SW480 (cell line): ENCODE results near the gene LRRFIP2.

ENCODE experiments used
- DNase-seq: peaks from one replicate; pipeline ENCODE4 v3.0.0-alpha.2; 2016; ENCODE audit warnings: low spot score

The LRRFIP2 gene

DNA sequence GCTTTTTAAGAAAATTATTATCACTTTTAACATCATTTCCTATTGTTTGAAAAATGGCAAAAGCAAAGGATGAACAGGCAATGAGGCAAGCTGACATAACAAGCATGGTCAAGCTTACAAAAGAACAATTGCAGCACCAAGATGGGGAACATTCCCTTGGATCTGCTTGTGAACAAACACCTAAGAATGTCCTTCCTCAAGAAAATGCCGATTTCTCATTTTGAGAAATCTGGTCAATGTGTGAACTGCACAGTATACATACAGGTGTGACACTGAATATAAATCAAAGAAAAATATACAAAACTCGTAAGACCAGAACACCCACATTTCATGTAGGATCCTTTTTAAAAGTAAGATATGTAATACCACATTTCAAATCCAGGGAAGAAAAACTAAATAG, 58.9 kb downstream of the LRRFIP2 start:
- DNase-seq: no peak

DNA sequence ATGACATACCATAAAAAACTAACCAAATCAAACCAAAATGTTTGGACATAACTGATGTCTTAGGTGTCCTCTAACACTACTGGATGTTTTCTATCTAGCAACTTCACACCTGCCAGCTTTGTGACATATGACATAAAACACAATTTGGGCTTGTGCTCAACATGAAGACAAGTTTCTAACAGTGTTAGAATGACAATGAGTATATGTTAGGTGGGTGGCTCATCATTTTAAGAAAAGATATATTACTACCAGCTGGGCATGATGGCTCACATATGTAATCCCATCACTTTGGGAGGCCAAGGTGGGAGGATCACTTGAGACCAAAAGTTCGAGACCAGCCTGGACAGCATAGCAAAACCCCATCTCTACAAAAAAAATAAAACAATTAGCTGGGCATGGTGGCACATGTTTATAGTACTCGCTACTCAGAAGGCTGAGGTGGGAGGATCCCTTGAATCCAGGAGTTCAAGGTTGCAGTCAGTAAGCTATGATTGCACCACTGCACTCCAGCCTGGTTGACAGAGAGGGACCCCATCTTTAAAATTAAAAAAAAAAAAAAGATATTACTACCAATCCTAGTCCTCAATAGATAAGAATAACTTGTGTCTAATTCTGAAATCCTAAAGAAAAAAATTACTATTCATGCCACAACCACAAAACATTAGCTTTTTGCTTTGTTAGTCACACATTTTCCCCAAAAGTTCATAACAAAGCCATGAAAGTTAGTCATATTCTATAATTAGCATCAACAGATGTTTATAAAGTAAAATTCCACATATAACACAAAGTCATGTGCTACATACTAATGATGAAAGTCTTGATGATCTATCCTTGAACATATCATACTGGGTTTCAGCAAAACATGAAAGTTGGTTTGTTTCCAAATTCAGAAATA, 59.9 kb downstream of the LRRFIP2 start:
- no peak for DNase-seq

DNA sequence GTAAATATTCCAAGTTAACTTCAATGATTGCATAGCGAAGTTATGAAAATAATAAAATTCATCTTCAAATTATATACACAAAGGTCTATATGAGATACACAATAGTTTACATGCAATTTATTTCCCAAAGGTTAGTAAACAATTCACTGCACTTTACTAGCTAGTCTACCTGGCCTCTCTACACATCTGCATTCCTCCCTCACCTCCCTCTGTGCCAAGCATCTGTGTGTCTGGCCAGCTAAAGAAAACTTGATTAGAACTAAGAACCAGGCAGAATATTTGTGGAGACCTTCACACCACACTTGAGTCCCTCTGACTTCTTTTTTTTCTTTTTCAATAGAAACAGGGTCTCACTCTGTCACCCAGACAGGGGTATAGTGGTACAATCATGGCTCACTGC, 61.4 kb downstream of the LRRFIP2 start:
- DNase-seq: no peak

DNA sequence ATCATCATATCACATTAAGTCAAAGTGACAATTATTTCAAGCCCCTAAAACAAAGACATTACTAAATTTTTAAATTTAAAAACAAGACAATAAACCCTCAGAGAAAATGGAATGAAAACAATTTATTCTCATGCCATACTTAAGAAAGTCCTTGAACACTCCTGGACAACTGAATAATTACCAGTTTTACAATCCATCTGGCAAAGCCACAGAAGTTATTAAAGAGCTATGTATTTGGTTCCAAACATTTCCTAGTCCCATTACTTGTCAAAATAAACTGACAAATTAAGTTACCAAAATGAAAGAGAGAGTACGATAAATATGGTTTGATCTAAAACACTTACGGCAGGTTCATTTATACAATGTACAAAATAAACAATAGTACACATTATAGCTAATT, 63.2 kb downstream of the LRRFIP2 start:
- no peak for DNase-seq

DNA sequence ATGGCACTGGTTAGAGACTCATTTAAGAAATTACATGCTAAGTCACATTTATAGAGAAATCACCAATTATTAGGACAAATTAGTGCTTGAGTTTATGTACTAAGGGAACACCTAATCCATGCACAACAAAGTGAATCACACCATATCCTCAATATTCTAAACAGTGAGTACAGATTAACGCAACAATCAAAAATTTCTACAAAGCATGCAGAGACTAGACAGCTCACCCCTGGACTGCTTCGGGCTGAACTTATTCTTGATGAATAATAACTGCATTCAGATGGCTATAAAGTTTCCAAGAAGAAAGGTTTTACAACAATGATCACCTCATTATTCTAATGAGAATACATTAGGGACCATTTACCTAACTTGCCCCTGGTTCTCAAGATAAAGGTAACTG, 66.5 kb downstream of the LRRFIP2 start:
- no peak for DNase-seq

DNA sequence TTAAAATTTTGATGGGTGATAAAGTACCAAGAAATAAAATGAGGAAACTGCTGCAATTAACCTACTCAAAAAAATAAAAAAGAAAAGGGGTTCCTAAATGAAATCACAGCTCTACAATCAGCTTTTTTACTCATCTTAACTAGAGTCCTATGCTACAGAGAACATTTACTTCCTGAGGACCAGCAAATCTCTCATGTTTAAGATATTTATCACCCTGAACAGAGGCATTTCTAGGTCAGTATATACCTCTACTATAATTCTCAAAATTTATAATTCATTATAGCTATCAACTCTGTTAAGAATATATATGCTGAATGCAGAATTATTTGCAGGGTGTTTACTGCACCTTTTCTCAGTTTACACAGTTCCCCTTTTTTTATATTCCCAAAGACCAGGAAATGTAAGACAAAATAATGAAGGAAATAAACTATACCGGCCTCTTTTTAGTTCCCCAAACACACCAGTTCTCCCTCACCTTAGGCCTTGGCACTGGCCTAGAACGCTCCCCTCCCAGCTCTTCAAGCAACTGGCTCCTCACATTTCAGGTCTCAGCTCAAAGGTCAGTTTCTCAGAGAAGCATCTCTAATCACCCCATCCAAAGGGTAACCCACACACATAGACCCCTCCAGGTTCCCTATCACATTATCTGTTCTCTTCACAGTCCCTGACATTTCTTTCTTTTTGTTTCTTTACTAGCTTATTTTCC, 71.1 kb downstream of the LRRFIP2 start:
- no peak for DNase-seq

DNA sequence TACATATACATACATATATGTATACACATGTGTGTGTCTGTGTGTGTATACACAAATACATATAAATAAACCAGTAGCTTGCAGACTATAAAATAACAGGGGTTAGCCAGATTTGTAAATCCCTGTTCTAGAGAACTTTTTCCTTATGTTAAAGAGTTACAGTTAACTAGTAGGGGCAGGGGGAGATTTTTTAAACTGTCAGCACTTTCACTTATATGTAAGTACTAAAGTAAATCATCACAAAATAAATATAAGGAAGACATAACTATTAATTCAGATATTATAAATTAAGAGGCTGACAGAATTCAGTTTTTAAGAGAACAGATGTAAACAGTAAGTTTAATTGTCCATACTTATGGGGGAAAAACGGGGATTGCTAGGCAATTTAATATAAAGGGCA, 74.0 kb downstream of the LRRFIP2 start:
- DNase-seq: no peak

DNA sequence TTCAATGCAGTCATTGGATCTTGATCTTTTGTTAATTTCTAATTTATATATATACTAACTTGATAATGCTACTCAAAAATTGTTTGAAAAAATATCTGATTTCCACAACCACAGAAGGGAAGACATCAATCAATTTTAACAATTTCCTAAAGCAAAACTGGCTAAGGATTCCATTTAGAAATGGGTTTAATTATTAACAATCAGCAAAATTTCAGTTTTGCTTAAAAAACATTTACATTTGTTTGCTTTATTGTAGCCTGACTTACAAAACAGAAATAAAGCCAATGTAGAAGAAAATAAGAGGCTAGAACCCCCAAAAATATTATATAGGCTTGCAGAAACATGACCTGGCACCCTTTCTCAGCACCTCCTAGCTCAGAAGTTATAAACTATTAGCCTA, 74.9 kb downstream of the LRRFIP2 start:
- no peak for DNase-seq

DNA sequence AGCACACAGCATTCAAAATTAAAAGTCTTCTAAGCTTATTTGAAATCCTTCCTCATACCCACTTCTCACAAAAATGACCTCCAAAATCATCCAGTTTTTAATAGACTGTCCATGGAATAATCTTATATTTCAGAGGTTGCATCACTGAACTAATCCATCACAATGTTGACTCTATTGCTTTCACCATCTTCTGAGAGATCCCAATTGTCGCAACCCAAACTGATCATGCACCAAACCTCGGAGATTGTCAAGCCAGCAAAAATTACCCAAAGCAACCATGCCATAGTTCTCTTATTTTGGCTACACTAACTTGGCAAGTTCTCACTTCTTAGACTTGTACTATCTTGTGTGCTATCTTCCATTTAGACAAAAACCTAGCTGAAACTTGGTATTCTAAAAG, 75.5 kb downstream of the LRRFIP2 start:
- DNase-seq: no peak

DNA sequence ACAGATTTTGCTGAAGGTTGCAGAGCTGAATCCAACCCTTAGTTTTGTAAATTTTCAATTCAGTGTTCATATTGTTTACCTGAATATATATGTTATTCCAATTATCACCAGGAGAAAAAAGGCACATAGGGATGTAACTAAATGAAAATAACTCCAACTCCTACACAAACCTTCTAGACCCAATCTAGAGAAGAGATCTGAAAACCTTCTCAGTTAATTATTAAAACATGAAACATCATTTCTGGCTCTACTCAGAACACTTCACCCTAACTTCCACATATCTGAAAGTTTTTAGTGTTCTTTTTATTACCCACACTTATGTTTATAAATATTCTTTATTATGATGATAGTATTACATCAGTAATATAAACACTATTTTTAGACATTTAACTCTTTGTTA, 76.6 kb downstream of the LRRFIP2 start:
- no peak for DNase-seq

DNA sequence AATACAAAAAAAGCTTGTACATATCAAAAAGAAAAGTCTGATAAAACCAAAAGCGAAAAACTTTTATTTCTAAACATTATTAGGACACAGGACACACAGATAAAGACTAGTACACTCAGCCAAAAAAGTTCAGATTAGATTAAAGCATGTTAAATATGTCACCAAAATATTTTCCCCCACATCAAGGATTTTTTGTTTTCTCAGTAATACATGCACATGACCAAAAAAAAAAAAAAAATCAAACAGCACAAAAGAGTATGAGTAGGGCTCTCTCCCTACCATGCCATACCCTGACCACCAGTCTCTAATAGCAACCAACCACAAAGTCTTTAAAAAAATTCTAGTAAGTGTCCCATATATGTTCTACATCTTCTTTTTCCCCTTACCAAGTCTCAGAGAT, 77.4 kb downstream of the LRRFIP2 start:
- DNase-seq: no peak

DNA sequence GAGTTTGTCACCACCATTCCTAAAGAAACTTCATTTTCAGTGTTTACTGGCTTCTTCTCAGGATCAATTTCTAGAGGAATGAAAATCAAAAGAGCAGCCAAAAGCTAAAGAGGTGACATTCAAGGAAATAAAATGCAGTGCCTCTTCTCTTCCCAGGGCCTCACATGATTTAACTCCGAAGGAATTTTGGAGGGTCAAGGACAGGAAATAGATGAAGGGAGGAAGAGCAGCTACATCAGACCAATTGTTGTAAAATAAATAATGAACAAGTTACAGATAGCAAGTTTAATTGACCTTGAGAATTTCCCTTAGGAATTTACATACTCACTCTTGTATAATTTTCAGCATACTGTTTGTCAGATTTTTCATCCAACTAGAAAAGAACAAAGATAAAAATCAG, 78.1 kb downstream of the LRRFIP2 start:
- DNase-seq: no peak

DNA sequence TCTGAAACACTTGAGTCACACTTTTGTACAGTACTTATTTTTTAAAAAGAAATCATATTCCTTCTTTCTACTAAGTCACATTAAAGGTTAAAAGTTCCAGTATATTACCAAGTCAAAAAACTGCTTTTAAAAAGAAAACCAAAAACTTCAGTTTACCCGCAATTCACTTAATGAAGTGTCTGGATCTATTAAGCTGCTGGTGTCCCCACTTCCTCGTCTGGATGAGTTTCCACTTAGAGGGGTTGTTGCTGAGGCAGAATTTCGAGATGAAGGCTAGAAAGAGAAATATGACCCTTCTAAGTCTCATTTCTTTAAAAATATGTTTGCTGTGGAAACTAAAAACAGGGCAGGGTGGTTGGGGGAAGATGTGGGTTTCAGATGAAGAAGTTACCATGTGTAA, 79.7 kb downstream of the LRRFIP2 start:
- no peak for DNase-seq

DNA sequence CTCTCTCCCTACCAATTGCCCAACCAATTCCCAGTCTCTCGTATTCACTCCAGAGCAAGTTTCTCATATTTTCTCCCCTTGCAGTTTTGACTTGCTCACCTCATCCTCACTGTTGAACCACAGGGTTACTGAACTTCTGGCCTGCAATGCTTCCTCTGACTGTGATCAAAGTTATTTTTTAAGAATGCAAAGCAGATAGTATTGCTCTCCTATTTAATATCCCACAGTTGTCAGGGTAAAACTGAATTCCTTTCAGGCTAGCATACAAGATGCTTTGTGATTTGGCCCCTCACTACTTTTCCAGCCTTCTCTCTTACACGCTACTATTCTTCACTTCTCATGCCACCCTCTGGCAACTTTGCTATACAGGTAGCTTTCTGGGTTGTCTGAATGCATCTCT, 80.9 kb downstream of the LRRFIP2 start:
- no peak for DNase-seq

DNA sequence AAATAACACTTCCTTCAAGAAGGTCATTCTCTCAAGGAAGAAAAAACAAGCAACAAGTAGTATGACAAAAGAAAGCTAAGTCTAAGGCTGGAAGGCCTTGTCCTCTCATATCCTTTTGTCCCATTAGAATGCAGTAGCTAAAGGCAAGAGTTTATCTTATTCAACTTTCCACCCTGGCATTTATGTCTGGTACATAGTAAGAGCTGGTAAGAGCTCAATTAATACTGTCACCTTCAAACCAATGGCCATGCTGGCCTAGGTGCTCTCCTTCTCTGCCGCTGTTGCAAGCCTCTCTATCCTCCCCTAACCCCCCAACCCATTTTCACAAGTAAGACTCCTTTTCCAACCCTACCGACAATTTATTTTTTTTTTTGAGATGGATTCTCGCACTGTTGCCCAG, 81.9 kb downstream of the LRRFIP2 start:
- DNase-seq: no peak

DNA sequence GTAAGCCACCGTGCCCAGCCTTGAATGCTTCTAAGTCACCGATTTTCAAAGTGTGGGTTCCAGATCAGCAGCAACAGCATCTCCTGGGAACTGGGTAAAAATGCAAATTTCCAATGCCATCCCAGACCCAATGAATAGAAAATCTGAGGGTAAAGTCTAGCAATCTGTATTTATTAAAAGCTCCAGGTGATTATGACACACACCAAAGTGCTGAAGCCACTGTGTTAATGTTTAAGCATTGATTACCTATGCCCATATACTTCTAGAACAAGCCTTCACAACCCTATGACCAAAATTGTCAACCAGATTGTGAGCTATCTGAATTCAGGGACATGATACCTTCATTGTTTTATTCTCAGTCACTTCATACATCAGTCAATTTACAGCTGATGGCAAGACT, 86.5 kb downstream of the LRRFIP2 start:
- no peak for DNase-seq

DNA sequence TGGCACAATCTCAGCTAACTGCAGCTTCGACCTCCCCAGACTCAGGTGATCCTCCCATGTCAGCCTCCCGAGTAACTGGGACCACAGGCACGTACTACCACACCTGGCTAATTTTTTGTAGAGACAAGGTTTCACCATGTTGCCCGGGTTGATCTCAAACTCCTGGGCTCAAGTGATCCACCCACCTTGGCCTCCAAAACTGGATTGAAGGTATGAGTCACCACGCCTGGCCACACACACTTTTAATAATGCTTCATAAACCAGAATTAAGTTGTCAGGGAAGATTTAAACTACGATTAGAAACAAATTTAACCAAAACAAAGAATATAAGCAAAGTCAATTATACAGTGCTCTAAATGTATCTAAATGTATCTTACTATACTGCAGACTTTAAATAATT, 87.5 kb downstream of the LRRFIP2 start:
- DNase-seq: no peak

DNA sequence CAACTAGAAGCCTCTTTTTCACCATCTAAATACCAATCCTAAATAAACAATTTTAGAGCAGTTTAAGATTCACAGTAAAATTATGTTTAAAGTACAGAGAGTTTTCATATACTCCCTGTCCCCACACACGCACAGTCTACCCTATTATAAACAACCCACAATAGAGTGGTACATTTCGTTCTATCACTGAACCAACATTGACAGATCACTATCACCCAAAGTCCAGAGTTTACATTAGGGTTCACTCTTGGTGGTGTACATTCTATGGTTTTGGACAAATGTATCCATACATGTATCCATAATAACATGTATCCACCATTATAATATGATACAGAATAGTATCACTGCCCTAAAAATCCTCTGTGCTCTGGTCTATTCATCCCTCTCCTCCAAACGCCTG, 92.1 kb downstream of the LRRFIP2 start:
- no peak for DNase-seq

DNA sequence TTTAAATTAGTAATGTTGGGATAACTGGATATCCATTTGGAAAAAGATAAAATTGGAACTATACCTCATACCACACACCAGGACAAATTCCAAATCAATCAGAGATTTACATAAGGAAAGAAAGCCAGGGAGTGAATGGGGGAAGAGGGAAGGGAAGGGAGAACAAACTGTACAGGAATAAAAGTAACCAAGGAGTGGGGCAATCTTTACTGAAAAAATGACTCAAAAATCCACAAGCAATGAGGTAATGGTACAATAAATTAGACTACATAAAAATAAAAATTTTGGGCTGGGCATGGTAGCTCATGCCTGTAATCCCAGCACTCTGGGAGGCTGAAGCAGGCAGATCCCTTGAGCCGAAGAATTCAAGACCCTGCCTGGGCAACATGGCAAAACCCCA, 98.4 kb downstream of the LRRFIP2 start:
- no peak for DNase-seq

DNA sequence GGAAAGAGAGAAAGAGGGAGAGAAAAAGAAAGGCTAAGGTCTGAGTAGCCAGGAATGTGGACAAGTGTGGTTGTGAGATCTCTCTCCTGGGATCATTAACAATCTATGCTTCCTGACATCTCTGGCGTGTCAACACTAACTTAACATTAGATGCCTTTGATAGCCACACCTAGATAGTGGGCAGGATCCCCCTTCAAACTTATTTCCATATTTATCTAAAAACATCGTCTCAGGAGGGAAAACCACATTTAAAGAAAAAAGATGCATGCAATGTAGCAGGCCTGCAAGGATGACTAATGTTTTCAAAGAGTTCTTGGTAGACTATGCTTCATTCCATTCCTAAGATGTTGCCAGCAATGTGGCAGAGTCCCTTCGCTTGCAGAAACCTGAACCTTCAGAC, 100.2 kb downstream of the LRRFIP2 start:
- DNase-seq: peak; percentile 10

DNA sequence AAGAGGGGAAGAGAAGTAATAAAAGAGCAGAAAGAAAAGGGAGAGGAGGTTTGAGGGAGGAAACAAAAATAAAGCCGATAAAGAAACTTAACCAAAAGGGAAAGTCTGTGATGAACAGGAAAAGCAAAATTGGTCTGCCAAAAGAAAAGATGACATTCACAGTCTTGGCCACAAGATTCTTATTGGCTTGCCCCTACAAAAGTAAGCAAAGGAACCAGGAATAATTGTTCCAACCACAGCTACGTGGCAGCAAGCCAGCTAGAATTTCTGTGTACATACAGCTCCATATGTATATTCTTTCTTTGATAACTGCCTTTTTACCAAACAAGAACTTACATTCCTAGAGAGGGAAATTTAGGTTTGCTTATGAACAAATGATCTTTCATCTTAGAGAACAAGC, 101.5 kb downstream of the LRRFIP2 start:
- DNase-seq: no peak

DNA sequence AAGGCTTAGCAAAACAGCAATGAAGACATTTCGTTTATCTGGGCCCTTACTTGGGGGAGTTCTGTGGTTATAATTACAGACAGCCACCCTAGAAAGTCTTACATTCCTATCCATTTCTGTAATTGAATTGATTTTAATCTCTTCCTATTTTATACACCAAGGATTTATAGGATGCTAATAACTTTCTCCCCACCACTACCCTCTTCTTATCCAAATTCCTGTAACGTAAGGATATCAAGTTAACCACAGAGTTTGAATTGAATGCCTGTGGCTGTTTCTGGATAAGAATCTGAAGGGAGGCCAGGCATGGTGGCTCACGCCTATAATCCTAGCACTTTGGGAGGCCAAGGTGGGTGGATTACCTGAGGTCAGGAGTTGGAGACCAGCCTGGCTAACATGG, 102.5 kb downstream of the LRRFIP2 start:
- DNase-seq: no peak

DNA sequence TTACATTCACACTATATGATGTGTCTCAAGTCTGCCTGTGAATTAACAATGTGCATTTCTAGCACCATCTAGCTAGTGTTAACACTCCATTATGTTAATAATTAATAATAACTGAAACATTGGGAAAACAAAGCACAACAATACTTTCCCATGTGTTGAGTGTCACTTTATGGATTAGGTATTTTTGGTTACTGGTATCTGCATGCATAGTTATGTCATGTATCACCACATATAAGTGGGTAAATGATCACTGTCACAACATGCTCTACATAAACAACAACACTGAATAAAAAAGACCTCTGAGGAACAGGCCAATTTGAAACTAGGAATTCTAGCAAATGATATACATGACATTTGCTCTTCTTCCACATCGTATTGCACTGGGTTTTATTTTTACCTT, 106.4 kb downstream of the LRRFIP2 start:
- no peak for DNase-seq

DNA sequence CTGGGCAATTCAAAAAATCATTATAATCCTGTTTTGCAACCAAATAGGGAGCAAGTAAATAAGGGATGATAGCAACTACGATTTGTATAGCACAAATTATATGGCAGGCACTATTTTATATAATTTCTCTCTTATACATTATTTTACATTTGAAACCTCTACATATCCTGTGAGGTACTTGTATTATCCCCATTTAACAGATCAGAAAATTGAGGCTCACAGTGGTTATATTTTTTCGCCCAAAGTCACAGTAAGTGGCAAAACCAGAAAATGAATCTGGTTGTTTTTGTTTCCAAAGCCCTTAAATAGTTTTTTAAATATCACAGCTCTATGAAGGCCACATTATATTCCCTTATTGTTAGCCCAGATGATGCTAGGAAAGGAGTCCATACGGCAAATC, 106.8 kb downstream of the LRRFIP2 start:
- no peak for DNase-seq
